Measurements from ENCODE around the gene NBR1. TPM values are rescaled to one million over a fixed set of nuclear protein-coding genes. Genes with fewer than 3 reads are reported as not detected.

The NBR1 gene
- total and polyA plus RNA-seq, 2 of the 4 experiments (the other 2 are of a cell fraction): 52.4 to 132 TPM

- Histone ChIP-seq H3K4me3 (ENCODE audit: insufficient read depth, low read depth, low read length) (no peak overlapping the region), H3K36me3 (ENCODE audit: control insufficient read depth, insufficient read depth, low read length) (peaks cover 37% of the 10 kb centered on the region), H3K9ac (ENCODE audit: low read depth, low read length) (no peak overlapping the region), H2BK120ac (ENCODE audit: low read depth, low read length) (no peak overlapping the region), H3K4me1 (ENCODE audit: control insufficient read depth, insufficient read depth, low read length) (no peaks in the 10 kb centered on the region), H3K79me1 (ENCODE audit: low read depth in 1 of 2, low read length in 2 of 2) (peaks cover 0 to 22% of the 10 kb centered on the region in 2 experiments; a peak in 2 of 4 replicates), H4K91ac (ENCODE audit: insufficient read depth, low read depth, low read length) (no peak overlapping the region), H2AFZ (replicated peaks; ENCODE audit: low read length, poor library complexity) (no peak overlapping the region), H3K56ac (ENCODE audit: extremely low read depth, insufficient read depth, low read length) (no peak overlapping the region), H4K20me1 (ENCODE audit: insufficient read depth, low read length) (no peaks in the 10 kb centered on the region; the same call in 1 of the 2 replicates), H3K27ac (ENCODE audit: insufficient read depth, low read length) (no peak overlapping the region), H2BK15ac (ENCODE audit: low read depth, low read length) (no peak overlapping the region), H3K14ac (replicated peaks; ENCODE audit: low read depth, low read length) (no peak overlapping the region), H3K23ac (ENCODE audit: low read depth, low read length) (no peak overlapping the region), H3K9me3 (ENCODE audit: control insufficient read depth, insufficient read depth, low read length) (no peaks in the 10 kb centered on the region), H2AK9ac (replicated peaks; ENCODE audit: low read depth, low read length, poor library complexity) (no peak overlapping the region), H2AK5ac (ENCODE audit: low read depth, low read length) (no peak overlapping the region), H2BK20ac (ENCODE audit: low read depth, low read length) (no peak overlapping the region), H3K4ac (ENCODE audit: low read depth, low read length) (no peak overlapping the region), H2BK5ac (ENCODE audit: low read depth, low read length, poor library complexity, severe bottlenecking) (no peak overlapping the region), H4K8ac (ENCODE audit: low read depth in 2 of 2, low read length in 2 of 2) (no peak overlapping the region), H3K27me3 (ENCODE audit: control insufficient read depth, insufficient read depth, low read length) (no peaks in the 10 kb centered on the region), H3K18ac (ENCODE audit: low read depth, low read length) (no peak overlapping the region), H3K4me2 (ENCODE audit: low read depth, low read length) (no peak overlapping the region), H3K9me1 (ENCODE audit: insufficient read depth, low read length) (peaks cover 19% of the 10 kb centered on the region), H4K5ac (ENCODE audit: low read depth, low read length) (no peak overlapping the region)
- intact Hi-C loops (cut with micrococcal nuclease) (no loop called here), in situ Hi-C loops (cut with MboI; ENCODE audit: low sequenced_read_pairs) (loop anchor here (25.0 kb wide), 1 partner anchor 92 kb away; no protein-coding TSS in a partner anchor), dilution Hi-C loops (cut with HindIII; ENCODE audit: low sequenced_read_pairs, unreplicated experiment) (no loop called here)
- no peak for DNase-seq
- WGBS, 2 experiments (ENCODE audit: extremely low coverage in 2 of 2, insufficient read length in 1 of 2): 88% methylated on average over 5 of the region's 9 CpGs; no CpG with 5 or more reads in 1 of the 2 experiments
- no peak for ATAC-seq (ENCODE audit: low read depth)
- ChIA-PET POLR2A (ENCODE audit: unreplicated experiment) (no interaction called here), CTCF (no interaction called here)
- TF ChIP-seq CEBPB (IDR thresholded peaks at IDR 0.05; ENCODE audit: low read depth, low read length): no peak
- TF ChIP-seq BHLHE40 (IDR thresholded peaks at IDR 0.05; ENCODE audit: low read depth, low read length): no peak
- TF ChIP-seq ELK1 (IDR thresholded peaks at IDR 0.05; ENCODE audit: borderline replicate concordance, low read depth, low read length): no peak
- no TSS peak for BruUV-seq (replicated peaks)
Observed at GRCh38 chr17:43220511-43221125, 49.6 kb downstream of the NBR1 start.
